Liver (tissue), 9 donors: Measurements from ENCODE around the gene UGGT2. TPM values are rescaled to one million over a fixed set of nuclear protein-coding genes. Genes with fewer than 3 reads are reported as not detected.

ENCODE experiments used
- DNase-seq: peaks from one replicate; pipeline ENCODE4 v3.0.0-alpha.2; 2017; ENCODE audit warnings: low spot score
- H3K27ac ChIP-seq, 2 donors: one replicate each; pipeline ENCODE4 v1.7.0; 2013; ENCODE audit warnings: inconsistent platforms in 2 of 2, low read length in 2 of 2, control low read depth in 1 of 2, low read depth in 1 of 2, mild to moderate bottlenecking in 1 of 2
- H3K27me3 ChIP-seq, 4 donors: one replicate each; pipeline versions ENCODE4 v1.6.1 to v1.7.0; 2013; ENCODE audit warnings: low read length in 3 of 4, inconsistent platforms in 1 of 4, mild to moderate bottlenecking in 1 of 4, moderate library complexity in 1 of 4; ENCODE audit not compliant: control insufficient read depth in 4 of 4, insufficient read depth in 4 of 4
- H3K36me3 ChIP-seq, 4 donors: one replicate each; pipeline versions ENCODE4 v1.6.1 to v1.7.0; 2013; ENCODE audit warnings: low read length in 3 of 4, mild to moderate bottlenecking in 3 of 4, low read depth in 1 of 4, moderate library complexity in 1 of 4; ENCODE audit not compliant: control insufficient read depth in 4 of 4, insufficient read depth in 3 of 4
- H3K4me1 ChIP-seq, 4 donors: one replicate each; pipeline versions ENCODE4 v1.6.1 to v1.7.0; 2013; ENCODE audit warnings: low read length in 3 of 4, mild to moderate bottlenecking in 3 of 4, moderate library complexity in 1 of 4; ENCODE audit not compliant: control insufficient read depth in 4 of 4, insufficient read depth in 4 of 4
- H3K4me3 ChIP-seq, 3 donors: one replicate each; pipeline versions ENCODE4 v1.6.1 to v1.7.0; 2013; ENCODE audit warnings: low read length in 3 of 3, control low read depth in 1 of 3, low read depth in 1 of 3, mild to moderate bottlenecking in 1 of 3
- H3K9ac ChIP-seq, 2 donors: one replicate each; pipeline ENCODE4 v1.7.0; 2013; ENCODE audit warnings: low read length in 2 of 2, mild to moderate bottlenecking in 2 of 2, moderate library complexity in 2 of 2, control low read depth in 1 of 2, low read depth in 1 of 2
- H3K9me3 ChIP-seq, 4 donors: one replicate each; pipeline versions ENCODE4 v1.6.1 to v1.7.0; 2013; ENCODE audit warnings: low read length in 3 of 4; ENCODE audit not compliant: control insufficient read depth in 4 of 4
- ATF3 ChIP-seq: IDR thresholded peaks from 2 replicates; pipeline ENCODE4 v1.6.1; 2016; ENCODE audit warnings: antibody characterized with exemption
- CTCF ChIP-seq: fragments of 150-350 bp; IDR thresholded peaks from 2 replicates; pipeline ENCODE4 v1.5.1; 2017; ENCODE audit warnings: improper control_type of control experiment, low read depth, low read length; ENCODE audit not compliant: missing input control
- EGR1 ChIP-seq, 2 donors: IDR thresholded peaks; 2 replicates each; pipeline ENCODE4 v1.6.1; 2016 to 2018; ENCODE audit warnings: antibody characterized with exemption in 2 of 2, low read depth in 2 of 2
- FOXA1 ChIP-seq: IDR thresholded peaks from 2 replicates; pipeline ENCODE4 v1.6.1; 2016; ENCODE audit warnings: antibody characterized with exemption
- FOXA2 ChIP-seq: IDR thresholded peaks from 2 replicates; pipeline ENCODE4 v1.6.1; 2016; ENCODE audit warnings: antibody characterized with exemption
- GABPA ChIP-seq, 2 donors: IDR thresholded peaks in 1 of 2; conservative IDR thresholded peaks in 1 of 2; 2 replicates each; pipeline ENCODE4 v1.6.1; 2016; ENCODE audit warnings: antibody characterized with exemption in 2 of 2, mild to moderate bottlenecking in 1 of 2, moderate library complexity in 1 of 2
- HNF4A ChIP-seq, 2 donors: conservative IDR thresholded peaks; 2 replicates each; pipeline ENCODE4 v1.6.1; 2016; ENCODE audit warnings: antibody characterized with exemption in 2 of 2, mild to moderate bottlenecking in 2 of 2
- HNF4G ChIP-seq: IDR thresholded peaks from 2 replicates; pipeline ENCODE4 v1.6.1; 2016; ENCODE audit warnings: antibody characterized with exemption
- JUND ChIP-seq, 2 donors: IDR thresholded peaks; 2 replicates each; pipeline ENCODE4 v1.6.1; 2016; ENCODE audit warnings: antibody characterized with exemption in 2 of 2
- MAX ChIP-seq: IDR thresholded peaks from 2 replicates; pipeline ENCODE4 v1.6.1; 2016; ENCODE audit warnings: antibody characterized with exemption
- NR2F2 ChIP-seq: IDR thresholded peaks from 2 replicates; pipeline ENCODE4 v1.6.1; 2016; ENCODE audit warnings: antibody characterized with exemption
- RAD21 ChIP-seq, 2 donors: IDR thresholded peaks; 2 replicates each; pipeline ENCODE4 v1.6.1; 2016; ENCODE audit warnings: antibody characterized with exemption in 2 of 2, mild to moderate bottlenecking in 2 of 2
- REST ChIP-seq: IDR thresholded peaks from 2 replicates; pipeline ENCODE4 v1.6.1; 2016; ENCODE audit warnings: antibody characterized with exemption, mild to moderate bottlenecking
- RXRA ChIP-seq, 2 donors: IDR thresholded peaks; 2 replicates each; pipeline ENCODE4 v1.6.1; 2017 to 2018; ENCODE audit warnings: antibody characterized with exemption in 2 of 2, mild to moderate bottlenecking in 1 of 2
- SP1 ChIP-seq: IDR thresholded peaks from 2 replicates; pipeline ENCODE4 v1.6.1; 2018; ENCODE audit warnings: antibody characterized with exemption, mild to moderate bottlenecking
- TAF1 ChIP-seq: conservative IDR thresholded peaks from 2 replicates; pipeline ENCODE4 v1.6.1; 2016; ENCODE audit warnings: antibody characterized with exemption, mild to moderate bottlenecking
- YY1 ChIP-seq: IDR thresholded peaks from 2 replicates; pipeline ENCODE4 v1.6.1; 2016; ENCODE audit warnings: antibody characterized with exemption, mild to moderate bottlenecking
- ZBTB33 ChIP-seq: IDR thresholded peaks from 2 replicates; pipeline ENCODE4 v1.6.1; 2016; ENCODE audit warnings: antibody characterized with exemption
- WGBS: extraction: QIAGEN DNeasy Blood & Tissue Kit; methylation state at CpG from one replicate; pipeline ENCODE4 v1.1.7; 2013; 5-methylcytosine and 5-hydroxymethylcytosine counted together
- polyA plus RNA-seq, 2 donors: library from polyadenylated mRNA; stranded (reverse) in 1 of 2; unstranded in 1 of 2; fragments of 200-250 nt in 1 of 2; fragments of >200 nt in 1 of 2; fragmentation: Nextera tagmentation in 1 of 2; extraction: Ambion mirVana in 1 of 2; gene quantifications; one replicate each; pipeline versions ENCODE4 v1.2.1 to v1.2.3, GENCODE V29; 2013 to 2015
- total RNA-seq, 2 donors: library from RNA; depleted of rRNA; stranded (reverse); fragments of >200 nt; gene quantifications; one replicate each; pipeline ENCODE4 v1.2.3, GENCODE V29; 2014
- donor health status: healthy.
- donor health status: healthy.
- donor health status: healthy.
- donor health status: healthy.
- donor health status: healthy.

UGGT2 gene
- total and polyA plus RNA-seq, 4 donors: 5.6 to 23.0 (median 13.2) TPM

GRCh38 chr13:96000069-96000468 is 53.1 kb downstream of the UGGT2 start:
- TF ChIP-seq MAX: no peak
- Histone ChIP-seq H3K9ac (no peak overlapping the region), H3K4me1 (no peaks in the 10 kb centered on the region), H3K27ac (no peak overlapping the region), H3K4me3 (no peak overlapping the region), H3K36me3 (peaks cover 0 to 1% (median 0%) of the 10 kb centered on the region in 4 donors), H3K9me3 (no peaks in the 10 kb centered on the region), H3K27me3 (no peaks in the 10 kb centered on the region)
- DNase-seq: no peak

- Histone ChIP-seq H3K27me3 (no peaks in the 10 kb centered on the region), H3K4me3 (no peak overlapping the region), H3K4me1 (no peaks in the 10 kb centered on the region), H3K36me3 (no peaks in the 10 kb centered on the region), H3K9me3 (no peaks in the 10 kb centered on the region), H3K9ac (no peak overlapping the region), H3K27ac (no peak overlapping the region)
- WGBS: 98% methylated on average over 5 of the region's 5 CpGs
- TF ChIP-seq SP1 (no peak), RAD21 (IDR thresholded peaks at IDR 0.05) (no peak), YY1 (no peak), HNF4A (conservative IDR thresholded peaks at IDR 0.05) (no peak), TAF1 (no peak), MAX (no peak), RXRA (IDR thresholded peaks at IDR 0.05) (no peak), HNF4G (no peak), EGR1 (IDR thresholded peaks at IDR 0.05; ENCODE audit: low read depth in 2 of 2) (no peak), FOXA1 (no peak), FOXA2 (no peak), CTCF (no peak), REST (no peak), ATF3 (no peak), GABPA (IDR thresholded peaks at IDR 0.05 in 1 of 2, conservative IDR thresholded peaks at IDR 0.05 in 1 of 2) (no peak), JUND (IDR thresholded peaks at IDR 0.05) (no peak), ZBTB33 (no peak), NR2F2 (no peak)
- no peak for DNase-seq
Observed at GRCh38 chr13:95987841-95988240, 65.4 kb downstream of the UGGT2 start.
